NCI-H2081 treated with DMSO at 0.1 percent for 48 hours (cell line): ENCODE measurements around the gene GRIN2C.

Experiments used
- DNase-seq: peaks from one replicate; lab custom pipeline; 2025; lab: John Stamatoyannopoulos, UW

The GRIN2C gene

GRCh38 chr17:74799097-74799496, 60.6 kb downstream of the GRIN2C start:
- DNase-seq = no peak

GRCh38 chr17:74798239-74798707, 61.4 kb downstream of the GRIN2C start:
- no peak for DNase-seq

- no peak for DNase-seq
Measured at GRCh38 chr17:74797824-74798223, 61.9 kb downstream of the GRIN2C start.

- no peak for DNase-seq
Measured at GRCh38 chr17:74796866-74797265, 62.8 kb downstream of the GRIN2C start.

GRCh38 chr17:74796211-74796610, 63.5 kb downstream of the GRIN2C start:
- no peak for DNase-seq

- no peak for DNase-seq
Measured at GRCh38 chr17:74795327-74796020, 64.2 kb downstream of the GRIN2C start.

GRCh38 chr17:74792586-74793105, 67.0 kb downstream of the GRIN2C start:
- DNase-seq = no peak
